HepG2 (cell line): ENCODE measurements around the gene PROC. TPM values are rescaled to one million over a fixed set of nuclear protein-coding genes. Genes with fewer than 3 reads are reported as not detected.

Experiments
- AHR ChIP-seq: IDR thresholded peaks from 2 replicates; pipeline ENCODE4 v1.6.1; 2018; ENCODE audit warnings: missing genetic modification reagents, missing compliant biosample characterization
- HIVEP1 ChIP-seq: sonication (generic); formaldehyde crosslinking; IDR thresholded peaks from 2 replicates; pipeline ENCODE4 v1.4.0; 2020; ENCODE audit warnings: mild to moderate bottlenecking, missing genetic modification reagents
- HOXD1 ChIP-seq: sonication (generic); formaldehyde crosslinking; IDR thresholded peaks from 2 replicates; pipeline ENCODE4 v1.5.0; 2020; ENCODE audit warnings: missing genetic modification reagents
- KAT7 ChIP-seq: IDR thresholded peaks from 2 replicates; pipeline ENCODE4 v1.6.1; 2018; ENCODE audit warnings: borderline replicate concordance, missing compliant biosample characterization
- KLF9 ChIP-seq: IDR thresholded peaks from 2 replicates; pipeline ENCODE4 v1.6.1; 2016; ENCODE audit warnings: low read depth
- NBN ChIP-seq: fragments of 450-650 bp; conservative IDR thresholded peaks from 2 replicates; pipeline ENCODE4 v1.6.1; 2017
- PHF8 ChIP-seq: sonication (generic); formaldehyde crosslinking; IDR thresholded peaks from 2 replicates; pipeline ENCODE4 v1.5.0; 2020; ENCODE audit warnings: missing genetic modification reagents
- SRSF4 ChIP-seq: fragments of 200-400 bp; formaldehyde crosslinking; IDR thresholded peaks from one replicate; pipeline ENCODE4 v1.6.1; 2018; ENCODE audit warnings: mild to moderate bottlenecking, low read depth, low read length, moderate library complexity; ENCODE audit not compliant: poor library complexity, severe bottlenecking
- TCF12 ChIP-seq, 2 experiments: fragments of 450-650 bp in 1 of 2; sonication (generic) in 1 of 2; formaldehyde crosslinking in 1 of 2; IDR thresholded peaks; 2 replicates each; pipeline versions ENCODE4 v1.6.1 to v1.8.0; 2017 to 2022; ENCODE audit warnings: antibody characterized with exemption in 1 of 2, mild to moderate bottlenecking in 1 of 2, missing genetic modification reagents in 1 of 2, moderate library complexity in 1 of 2
- ZNF142 ChIP-seq: sonication (generic); formaldehyde crosslinking; IDR thresholded peaks from 2 replicates; pipeline ENCODE4 v1.4.0; 2020; ENCODE audit warnings: missing genetic modification reagents
- ZNF225 ChIP-seq: sonication (generic); formaldehyde crosslinking; IDR thresholded peaks from 2 replicates; pipeline ENCODE4 v1.4.0; 2020; ENCODE audit warnings: mild to moderate bottlenecking, missing genetic modification reagents
- ZNF724P ChIP-seq: sonication (generic); formaldehyde crosslinking; IDR thresholded peaks from 2 replicates; pipeline ENCODE4 v1.8.0; 2022; ENCODE audit warnings: missing genetic modification reagents, borderline replicate concordance
- ZNF775 ChIP-seq: sonication (generic); formaldehyde crosslinking; IDR thresholded peaks from 2 replicates; pipeline ENCODE4 v1.4.0; 2020; ENCODE audit warnings: missing genetic modification reagents, mild to moderate bottlenecking, moderate library complexity, borderline replicate concordance
- ZNF777 ChIP-seq: sonication (generic); formaldehyde crosslinking; IDR thresholded peaks from 2 replicates; pipeline ENCODE4 v1.4.0; 2020; ENCODE audit warnings: missing genetic modification reagents
- ZNF839 ChIP-seq: sonication (generic); formaldehyde crosslinking; IDR thresholded peaks from 2 replicates; pipeline ENCODE4 v1.4.0; 2020; ENCODE audit warnings: missing genetic modification reagents, mild to moderate bottlenecking, borderline replicate concordance
- polyA plus RNA-seq, 8 experiments: library from polyadenylated mRNA; depleted of rRNA in 3 of 8; stranded (reverse) in 7 of 8; unstranded in 1 of 8; fragments of >200 nt; fragmentation: Illumina TruSeq in 4 of 8; extraction: Trizol in 4 of 8; gene quantifications; 2 replicates each; pipeline versions ENCODE4 v1.2.1 to v1.2.3, GENCODE V29; 2011 to 2016; ENCODE audit warnings: low read depth in 4 of 8, missing spikeins in 1 of 8, mixed read lengths in 1 of 8; ENCODE audit not compliant: insufficient read depth in 1 of 8
- total RNA-seq, 5 experiments: library from RNA; depleted of rRNA; stranded (reverse); fragments of >200 nt; fragmentation: Illumina TruSeq; extraction: Trizol; gene quantifications; 2 replicates each; pipeline ENCODE4 v1.2.3, GENCODE V29; 2016; ENCODE audit warnings: low read depth in 1 of 5
- TF ChIP-seq, protein P1 (sequence below): sonication (generic); formaldehyde crosslinking; IDR thresholded peaks from 2 replicates; pipeline ENCODE4 v1.4.0; 2020; ENCODE audit warnings: missing genetic modification reagents, borderline replicate concordance
- TF ChIP-seq, protein P2 (sequence below): sonication (generic); formaldehyde crosslinking; conservative IDR thresholded peaks from 2 replicates; pipeline ENCODE4 v1.4.0; 2020; ENCODE audit warnings: missing genetic modification reagents

The PROC gene
- total and polyA plus RNA-seq, 2 of the 13 experiments (the other 11 are each of a cell fraction or from before 2014, with no cell fraction given): 134 to 185 TPM

DNA sequence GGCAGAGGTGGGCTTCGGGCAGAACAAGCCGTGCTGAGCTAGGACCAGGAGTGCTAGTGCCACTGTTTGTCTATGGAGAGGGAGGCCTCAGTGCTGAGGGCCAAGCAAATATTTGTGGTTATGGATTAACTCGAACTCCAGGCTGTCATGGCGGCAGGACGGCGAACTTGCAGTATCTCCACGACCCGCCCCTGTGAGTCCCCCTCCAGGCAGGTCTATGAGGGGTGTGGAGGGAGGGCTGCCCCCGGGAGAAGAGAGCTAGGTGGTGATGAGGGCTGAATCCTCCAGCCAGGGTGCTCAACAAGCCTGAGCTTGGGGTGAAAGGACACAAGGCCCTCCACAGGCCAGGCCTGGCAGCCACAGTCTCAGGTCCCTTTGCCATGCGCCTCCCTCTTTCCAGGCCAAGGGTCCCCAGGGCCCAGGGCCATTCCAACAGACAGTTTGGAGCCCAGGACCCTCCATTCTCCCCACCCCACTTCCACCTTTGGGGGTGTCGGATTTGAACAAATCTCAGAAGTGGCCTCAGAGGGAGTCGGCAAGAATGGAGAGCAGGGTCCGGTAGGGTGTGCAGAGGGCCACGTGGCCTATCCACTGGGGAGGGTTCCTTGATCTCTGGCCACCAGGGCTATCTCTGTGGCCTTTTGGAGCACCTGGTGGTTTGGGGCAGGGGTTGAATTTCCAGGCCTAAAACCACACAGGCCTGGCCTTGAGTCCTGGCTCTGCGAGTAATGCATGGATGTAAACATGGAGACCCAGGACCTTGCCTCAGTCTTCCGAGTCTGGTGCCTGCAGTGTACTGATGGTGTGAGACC lies at the start of gene PROC (continued):
- TF ChIP-seq, protein P1, sequence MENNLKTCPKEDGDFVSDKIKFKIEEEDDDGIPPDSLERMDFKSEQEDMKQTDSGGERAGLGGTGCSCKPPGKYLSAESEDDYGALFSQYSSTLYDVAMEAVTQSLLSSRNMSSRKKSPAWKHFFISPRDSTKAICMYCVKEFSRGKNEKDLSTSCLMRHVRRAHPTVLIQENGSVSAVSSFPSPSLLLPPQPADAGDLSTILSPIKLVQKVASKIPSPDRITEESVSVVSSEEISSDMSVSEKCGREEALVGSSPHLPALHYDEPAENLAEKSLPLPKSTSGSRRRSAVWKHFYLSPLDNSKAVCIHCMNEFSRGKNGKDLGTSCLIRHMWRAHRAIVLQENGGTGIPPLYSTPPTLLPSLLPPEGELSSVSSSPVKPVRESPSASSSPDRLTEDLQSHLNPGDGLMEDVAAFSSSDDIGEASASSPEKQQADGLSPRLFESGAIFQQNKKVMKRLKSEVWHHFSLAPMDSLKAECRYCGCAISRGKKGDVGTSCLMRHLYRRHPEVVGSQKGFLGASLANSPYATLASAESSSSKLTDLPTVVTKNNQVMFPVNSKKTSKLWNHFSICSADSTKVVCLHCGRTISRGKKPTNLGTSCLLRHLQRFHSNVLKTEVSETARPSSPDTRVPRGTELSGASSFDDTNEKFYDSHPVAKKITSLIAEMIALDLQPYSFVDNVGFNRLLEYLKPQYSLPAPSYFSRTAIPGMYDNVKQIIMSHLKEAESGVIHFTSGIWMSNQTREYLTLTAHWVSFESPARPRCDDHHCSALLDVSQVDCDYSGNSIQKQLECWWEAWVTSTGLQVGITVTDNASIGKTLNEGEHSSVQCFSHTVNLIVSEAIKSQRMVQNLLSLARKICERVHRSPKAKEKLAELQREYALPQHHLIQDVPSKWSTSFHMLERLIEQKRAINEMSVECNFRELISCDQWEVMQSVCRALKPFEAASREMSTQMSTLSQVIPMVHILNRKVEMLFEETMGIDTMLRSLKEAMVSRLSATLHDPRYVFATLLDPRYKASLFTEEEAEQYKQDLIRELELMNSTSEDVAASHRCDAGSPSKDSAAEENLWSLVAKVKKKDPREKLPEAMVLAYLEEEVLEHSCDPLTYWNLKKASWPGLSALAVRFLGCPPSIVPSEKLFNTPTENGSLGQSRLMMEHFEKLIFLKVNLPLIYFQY: peak; percentile 69; the same call in 1 of the 2 replicates
- no peak for TF ChIP-seq TCF12 (IDR thresholded peaks at IDR 0.05)
- TF ChIP-seq TCF12 (CRISPR knock-in tag; IDR thresholded peaks at IDR 0.05): peak; percentile 68; the same call in 1 of the 2 replicates
- peak; percentile 98 for TF ChIP-seq KAT7 (CRISPR knock-in tag)
- peak; percentile 95 for TF ChIP-seq ZNF775 (CRISPR knock-in tag)
- TF ChIP-seq PHF8 (CRISPR knock-in tag): peak; percentile 98
- peak; percentile 28 for TF ChIP-seq HIVEP1
- TF ChIP-seq ZNF142 (CRISPR knock-in tag): 0 out of 2 replicates have a peak, but pooled peaks have one; percentile 31
- TF ChIP-seq SRSF4: no peak
- TF ChIP-seq ZNF225: peak; percentile 94; the same call in 1 of the 2 replicates
- peak; percentile 70 for TF ChIP-seq AHR (CRISPR knock-in tag)
- TF ChIP-seq, protein P2, sequence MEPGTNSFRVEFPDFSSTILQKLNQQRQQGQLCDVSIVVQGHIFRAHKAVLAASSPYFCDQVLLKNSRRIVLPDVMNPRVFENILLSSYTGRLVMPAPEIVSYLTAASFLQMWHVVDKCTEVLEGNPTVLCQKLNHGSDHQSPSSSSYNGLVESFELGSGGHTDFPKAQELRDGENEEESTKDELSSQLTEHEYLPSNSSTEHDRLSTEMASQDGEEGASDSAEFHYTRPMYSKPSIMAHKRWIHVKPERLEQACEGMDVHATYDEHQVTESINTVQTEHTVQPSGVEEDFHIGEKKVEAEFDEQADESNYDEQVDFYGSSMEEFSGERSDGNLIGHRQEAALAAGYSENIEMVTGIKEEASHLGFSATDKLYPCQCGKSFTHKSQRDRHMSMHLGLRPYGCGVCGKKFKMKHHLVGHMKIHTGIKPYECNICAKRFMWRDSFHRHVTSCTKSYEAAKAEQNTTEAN (CRISPR knock-in tag): peak; percentile 22
- peak; percentile 66 for TF ChIP-seq ZNF724P (CRISPR knock-in tag)
- TF ChIP-seq ZNF777 (CRISPR knock-in tag): 0 out of 2 replicates have a peak, but pooled peaks have one; percentile 25
- TF ChIP-seq HOXD1 (CRISPR knock-in tag): peak; percentile 18
- TF ChIP-seq NBN: no peak
- TF ChIP-seq KLF9: no peak
- no peak for TF ChIP-seq ZNF839 (CRISPR knock-in tag)
